ENCODE measurements around the gene MTF1.

- TF ChIP-seq GATA1 (IDR thresholded peaks at IDR 0.05; ENCODE audit: low read depth, low read length), result no peak
- TF ChIP-seq POLR2A (IDR thresholded peaks at IDR 0.05; ENCODE audit: low read length), result no peak
Observed at GRCh38 chr1:37851782-37852210, 7.6 kb downstream of the MTF1 start.

All from erythroblast (primary cell).